Prostate gland (tissue), 2 donors: ENCODE data around the gene KLC4. TPM values are rescaled to one million over a fixed set of nuclear protein-coding genes. Genes with fewer than 3 reads are reported as not detected.
"Not testable (repeated sequence)": the region's sequence is repeated elsewhere in the genome, so short reads cannot be mapped to it uniquely, and the experiment has no call there.

ENCODE experiments used
- DNase-seq: peaks from one replicate; pipeline ENCODE4 v3.0.0-alpha.2; 2019; ENCODE audit warnings: low spot score
- H3K27ac ChIP-seq, 2 donors: fragments of 200-600 bp; sonication (generic); 2 replicates each; pipeline ENCODE4 v1.5.1; 2017 to 2019
- H3K27me3 ChIP-seq: fragments of 200-600 bp; sonication (generic); replicated peaks from 2 replicates; pipeline ENCODE4 v1.5.1; 2019; ENCODE audit not compliant: insufficient read depth
- H3K36me3 ChIP-seq, 2 donors: fragments of 200-600 bp; sonication (generic); 1 replicate in 1 of 2; 2 replicates in 1 of 2; pipeline versions ENCODE4 v1.5.1 to v1.8.1; 2017 to 2019
- H3K4me1 ChIP-seq: fragments of 200-600 bp; sonication (generic); replicated peaks from 2 replicates; pipeline ENCODE4 v1.5.1; 2019
- H3K4me3 ChIP-seq, 2 donors: fragments of 200-600 bp; sonication (generic); 2 replicates each; pipeline ENCODE4 v1.5.1; 2017 to 2019
- H3K9me3 ChIP-seq: fragments of 200-600 bp; sonication (generic); 2 replicates; pipeline ENCODE4 v1.5.1; 2017
- POLR2A ChIP-seq: fragments of 450-650 bp; IDR thresholded peaks from one replicate; pipeline ENCODE4 v1.6.1; 2016; ENCODE audit warnings: antibody characterized with exemption, mild to moderate bottlenecking
- POLR2AphosphoS5 ChIP-seq: sonication (generic); formaldehyde crosslinking; IDR thresholded peaks from one replicate; pipeline ENCODE4 v1.6.1; 2017; ENCODE audit warnings: antibody characterized with exemption
- WGBS: methylation state at CpG from one replicate; pipeline ENCODE4 v1.1.5; 2018; 5-methylcytosine and 5-hydroxymethylcytosine counted together
- intact Hi-C: fragments of 100-400 bp; cut with DNase I; formaldehyde crosslinking; loops from one replicate; pipeline ENCODE4 v1.14.2; 2022
- total RNA-seq, 2 donors: library from RNA; depleted of rRNA; stranded (reverse); fragments of >200 nt; gene quantifications; one replicate each; pipeline ENCODE4 v1.1.0, GENCODE V29; 2016
- TF ChIP-seq, protein P1 (sequence below), 4 experiments: fragments of 200-600 bp in 2 of 4; fragments of 450-650 bp in 2 of 4; sonication (generic) in 2 of 4; IDR thresholded peaks; 1 replicate in 3 of 4; 2 replicates in 1 of 4; pipeline ENCODE4 v1.5.1; 2016 to 2019; ENCODE audit warnings: antibody characterized with exemption in 4 of 4, mild to moderate bottlenecking in 2 of 4, moderate library complexity in 2 of 4

Gene KLC4
- total RNA-seq, 2 donors from 2014 or later: 27.3 to 41.2 TPM

- intact Hi-C loops: no loop called here
- TF ChIP-seq, protein P1, sequence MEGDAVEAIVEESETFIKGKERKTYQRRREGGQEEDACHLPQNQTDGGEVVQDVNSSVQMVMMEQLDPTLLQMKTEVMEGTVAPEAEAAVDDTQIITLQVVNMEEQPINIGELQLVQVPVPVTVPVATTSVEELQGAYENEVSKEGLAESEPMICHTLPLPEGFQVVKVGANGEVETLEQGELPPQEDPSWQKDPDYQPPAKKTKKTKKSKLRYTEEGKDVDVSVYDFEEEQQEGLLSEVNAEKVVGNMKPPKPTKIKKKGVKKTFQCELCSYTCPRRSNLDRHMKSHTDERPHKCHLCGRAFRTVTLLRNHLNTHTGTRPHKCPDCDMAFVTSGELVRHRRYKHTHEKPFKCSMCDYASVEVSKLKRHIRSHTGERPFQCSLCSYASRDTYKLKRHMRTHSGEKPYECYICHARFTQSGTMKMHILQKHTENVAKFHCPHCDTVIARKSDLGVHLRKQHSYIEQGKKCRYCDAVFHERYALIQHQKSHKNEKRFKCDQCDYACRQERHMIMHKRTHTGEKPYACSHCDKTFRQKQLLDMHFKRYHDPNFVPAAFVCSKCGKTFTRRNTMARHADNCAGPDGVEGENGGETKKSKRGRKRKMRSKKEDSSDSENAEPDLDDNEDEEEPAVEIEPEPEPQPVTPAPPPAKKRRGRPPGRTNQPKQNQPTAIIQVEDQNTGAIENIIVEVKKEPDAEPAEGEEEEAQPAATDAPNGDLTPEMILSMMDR (IDR thresholded peaks at IDR 0.05): no peak
- TF ChIP-seq POLR2AphosphoS5: no peak
- TF ChIP-seq POLR2A: no peak
- peaks cover 8% of the 10 kb centered on the region for H3K4me1 ChIP-seq
- no peaks in the 10 kb centered on the region for H3K9me3 ChIP-seq
- 79% methylated on average over 2 of the region's 2 CpGs for WGBS
- H3K4me3 ChIP-seq: no peak overlapping the region
- H3K36me3 ChIP-seq: no peaks in the 10 kb centered on the region
- no peak for DNase-seq
- H3K27ac ChIP-seq: no peak overlapping the region
- no peaks in the 10 kb centered on the region for H3K27me3 ChIP-seq
These were observed 19.3 kb downstream of the KLC4 start for GRCh38 chr6:43078691-43079090.

DNA sequence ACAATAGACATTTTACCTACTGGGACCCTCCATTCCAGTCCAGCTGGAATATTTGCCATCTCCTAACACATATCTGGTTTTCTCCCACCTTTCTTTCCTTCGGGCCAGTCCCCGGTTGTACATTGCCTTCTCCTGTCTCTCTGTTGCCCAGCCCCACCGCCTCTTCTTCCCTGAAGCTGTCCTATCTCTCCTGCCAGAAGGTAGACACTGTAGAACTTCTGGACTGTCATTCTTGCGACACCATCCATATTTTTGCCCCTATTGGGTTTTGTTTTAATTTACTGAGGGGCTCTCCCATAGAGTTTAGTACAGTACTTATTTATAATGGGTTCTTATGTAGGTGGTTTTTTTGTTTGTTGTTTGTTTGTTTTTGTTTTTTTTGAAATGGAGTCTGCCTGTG, 21.6 kb downstream of the KLC4 start:
- DNase-seq: no peak
- Histone ChIP-seq H3K27me3 (no peaks in the 10 kb centered on the region), H3K4me3 (no peak overlapping the region), H3K4me1 (no peaks in the 10 kb centered on the region), H3K9me3 (no peaks in the 10 kb centered on the region), H3K27ac (no peak overlapping the region), H3K36me3 (no peaks in the 10 kb centered on the region)
- WGBS: 85% methylated on average over 4 of the region's 4 CpGs
- intact Hi-C loops: no loop called here
- TF ChIP-seq POLR2A: no peak
- TF ChIP-seq POLR2AphosphoS5: no peak
- TF ChIP-seq, protein P1 (IDR thresholded peaks at IDR 0.05): no peak

GRCh38 chr6:43081922-43082321, 22.5 kb downstream of the KLC4 start:
- DNase-seq, H3K27ac ChIP-seq, H3K36me3 ChIP-seq, intact Hi-C loops, H3K9me3 ChIP-seq, H3K4me3 ChIP-seq, H3K4me1 ChIP-seq, H3K27me3 ChIP-seq: not testable (repeated sequence)
- 89% methylated on average over 9 of the region's 9 CpGs for WGBS

DNA sequence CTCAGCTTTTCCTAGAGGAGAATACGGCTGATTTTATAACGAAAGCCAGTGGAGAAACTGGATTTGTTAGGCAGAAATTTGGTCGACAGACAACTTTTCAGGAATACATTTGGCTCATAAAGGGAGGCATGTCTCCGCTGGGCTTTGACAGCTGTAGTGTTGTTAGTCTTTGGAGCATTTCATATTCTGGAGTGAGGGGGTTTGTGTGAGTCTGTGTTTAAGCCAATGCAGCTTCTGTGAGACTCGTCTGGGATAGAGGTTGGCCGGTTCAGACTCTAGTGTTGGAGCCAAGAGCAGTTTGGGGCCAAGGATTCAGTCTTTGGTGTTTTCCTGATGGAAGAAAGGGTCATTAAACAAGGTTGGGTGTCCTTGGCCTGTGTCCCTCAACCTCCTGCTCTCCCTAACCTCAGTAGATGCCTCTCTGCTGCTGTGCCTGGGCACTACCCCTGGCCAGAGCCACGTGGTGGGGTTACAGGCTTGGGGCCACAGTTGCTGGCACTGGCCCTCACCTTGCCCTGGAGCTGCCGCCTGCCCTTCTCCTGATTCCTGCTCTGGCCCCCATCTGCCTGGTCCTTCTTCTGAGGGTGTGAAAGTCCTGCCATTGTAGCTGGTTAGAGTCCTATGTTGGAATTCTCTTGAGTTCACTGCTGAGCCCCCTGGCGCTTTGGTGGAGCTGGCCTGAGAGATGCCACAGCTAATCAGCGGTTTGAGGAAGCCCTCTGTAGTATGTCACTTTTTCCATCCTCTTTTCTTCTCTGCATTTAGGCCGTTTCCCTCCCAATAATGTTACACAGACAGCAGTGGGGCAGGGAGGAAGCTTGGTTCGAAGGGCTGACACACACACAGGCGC, 23.6 kb downstream of the KLC4 start:
- H3K4me1 ChIP-seq: no peaks in the 10 kb centered on the region
- intact Hi-C loops: no loop called here
- no peaks in the 10 kb centered on the region for H3K36me3 ChIP-seq
- 59% methylated on average over 13 of the region's 13 CpGs for WGBS
- no peak for TF ChIP-seq POLR2AphosphoS5
- TF ChIP-seq, protein P1 (IDR thresholded peaks at IDR 0.05): no peak
- no peak for TF ChIP-seq POLR2A
- H3K27ac ChIP-seq: no peak overlapping the region
- no peak for DNase-seq
- H3K4me3 ChIP-seq: no peak overlapping the region
- no peaks in the 10 kb centered on the region for H3K9me3 ChIP-seq
- H3K27me3 ChIP-seq: no peaks in the 10 kb centered on the region

DNA sequence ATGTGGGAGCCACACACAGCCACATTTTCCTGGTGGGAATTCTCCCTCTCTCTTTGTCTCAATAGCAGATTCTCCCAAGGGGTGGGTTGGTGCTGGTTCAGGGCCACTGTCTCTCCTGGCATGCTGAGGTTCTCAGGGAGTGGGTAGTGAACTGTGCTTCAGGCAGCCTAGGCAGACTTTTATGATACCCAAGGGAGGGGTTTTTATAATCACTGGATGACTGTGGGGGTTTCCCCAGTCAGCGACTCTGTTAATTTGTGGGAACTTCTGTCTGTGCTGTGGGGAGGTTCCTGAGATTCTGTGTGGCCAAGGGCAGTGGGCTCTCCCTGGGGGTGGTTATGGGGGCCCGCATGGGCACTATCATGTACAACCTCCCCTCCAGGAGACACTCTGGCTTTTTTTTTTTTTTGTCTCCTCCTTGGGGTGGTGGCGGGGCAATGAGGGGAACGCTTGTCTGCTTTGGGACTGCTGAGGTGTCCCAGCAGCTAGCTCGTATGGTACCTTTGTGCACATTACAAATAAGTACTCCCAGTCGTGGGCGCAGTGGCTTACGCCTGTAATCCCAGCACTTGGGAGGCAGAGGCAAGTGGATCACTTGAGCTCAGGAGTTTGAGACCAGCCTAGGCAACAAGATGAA, 26.7 kb downstream of the KLC4 start:
- TF ChIP-seq POLR2AphosphoS5 (no peak), POLR2A (no peak)
- TF ChIP-seq, protein P1 (IDR thresholded peaks at IDR 0.05): no peak
- H3K4me1 ChIP-seq: peaks cover 19% of the 10 kb centered on the region
- no peaks in the 10 kb centered on the region for H3K27me3 ChIP-seq
- WGBS: 85% methylated on average over 8 of the region's 8 CpGs
- no peaks in the 10 kb centered on the region for H3K9me3 ChIP-seq
- H3K27ac ChIP-seq: no peak overlapping the region
- H3K36me3 ChIP-seq: no peaks in the 10 kb centered on the region
- intact Hi-C loops: no loop called here
- H3K4me3 ChIP-seq: no peak overlapping the region
- no peak for DNase-seq
